K562 (cell line): Measurements from ENCODE around the gene HAPSTR1. TPM values are rescaled to one million over a fixed set of nuclear protein-coding genes. Genes with fewer than 3 reads are reported as not detected.

ENCODE experiments used
- MBD2 ChIP-seq: sonication (generic); IDR thresholded peaks from 2 replicates; pipeline ENCODE4 v1.6.1; 2016; ENCODE audit warnings: low read depth, borderline replicate concordance
- MCM5 ChIP-seq: fragments of 450-650 bp; IDR thresholded peaks from 2 replicates; pipeline ENCODE4 v1.6.1; 2016; ENCODE audit warnings: low read depth
- OTX1 ChIP-seq: fragments of 450-650 bp; formaldehyde crosslinking; IDR thresholded peaks from 2 replicates; pipeline ENCODE4 v1.4.0; 2022; ENCODE audit warnings: mild to moderate bottlenecking
- ZNF212 ChIP-seq: fragments of 450-650 bp; formaldehyde crosslinking; IDR thresholded peaks from 2 replicates; pipeline ENCODE4 v1.4.0; 2020; ENCODE audit warnings: mild to moderate bottlenecking
- polyA plus RNA-seq, 8 experiments: library from polyadenylated mRNA; depleted of rRNA in 4 of 8; stranded (reverse) in 5 of 8; unstranded in 3 of 8; fragments of >200 nt; fragmentation: Nextera tagmentation in 2 of 8; fragmentation: Illumina TruSeq in 1 of 8; extraction: Ambion mirVana in 2 of 8; extraction: Trizol in 1 of 8; gene quantifications; 2 replicates each; pipeline versions ENCODE4 v1.2.1 to v1.2.3, GENCODE V29; 2011 to 2014; ENCODE audit warnings: inconsistent platforms in 1 of 8, missing spikeins in 1 of 8
- total RNA-seq, 7 experiments: library from RNA; depleted of rRNA in 6 of 7; stranded (reverse); fragments of >200 nt in 6 of 7; fragmentation: Illumina TruSeq in 2 of 7; extraction: Trizol in 2 of 7; gene quantifications; 2 replicates each; pipeline versions ENCODE4 v1.2.1 to v1.2.3, GENCODE V29; 2011 to 2021; ENCODE audit warnings: low replicate concordance in 1 of 7
- TF ChIP-seq, protein P1 (sequence below), 3 experiments: IDR thresholded peaks in 2 of 3; conservative IDR thresholded peaks in 1 of 3; 2 replicates each; pipeline ENCODE4 v1.5.1; 2011 to 2012; ENCODE audit warnings: low read length in 3 of 3, mild to moderate bottlenecking in 3 of 3, control low read depth in 2 of 3, improper control_type of control experiment in 1 of 3, inconsistent platforms in 1 of 3, low read depth in 1 of 3, mixed read lengths in 1 of 3, moderate library complexity in 1 of 3; ENCODE audit not compliant: insufficient read depth in 2 of 3
- TF ChIP-seq, protein P2 (sequence below): IDR thresholded peaks from 2 replicates; pipeline ENCODE4 v1.6.1; 2011; ENCODE audit warnings: borderline replicate concordance, low read depth, mild to moderate bottlenecking, moderate library complexity, low read length; ENCODE audit not compliant: insufficient read depth, poor library complexity, severe bottlenecking
- TF ChIP-seq, protein P3 (sequence below): fragments of 450-650 bp; formaldehyde crosslinking; IDR thresholded peaks from 2 replicates; pipeline ENCODE4 v1.4.0; 2022; ENCODE audit warnings: missing genetic modification characterization

Gene HAPSTR1
- total and polyA plus RNA-seq, 9 of the 15 experiments (the other 6 are each of a cell fraction or from before 2014, with no cell fraction given) = 10.8 to 67.9 (median 36.5) TPM

DNA sequence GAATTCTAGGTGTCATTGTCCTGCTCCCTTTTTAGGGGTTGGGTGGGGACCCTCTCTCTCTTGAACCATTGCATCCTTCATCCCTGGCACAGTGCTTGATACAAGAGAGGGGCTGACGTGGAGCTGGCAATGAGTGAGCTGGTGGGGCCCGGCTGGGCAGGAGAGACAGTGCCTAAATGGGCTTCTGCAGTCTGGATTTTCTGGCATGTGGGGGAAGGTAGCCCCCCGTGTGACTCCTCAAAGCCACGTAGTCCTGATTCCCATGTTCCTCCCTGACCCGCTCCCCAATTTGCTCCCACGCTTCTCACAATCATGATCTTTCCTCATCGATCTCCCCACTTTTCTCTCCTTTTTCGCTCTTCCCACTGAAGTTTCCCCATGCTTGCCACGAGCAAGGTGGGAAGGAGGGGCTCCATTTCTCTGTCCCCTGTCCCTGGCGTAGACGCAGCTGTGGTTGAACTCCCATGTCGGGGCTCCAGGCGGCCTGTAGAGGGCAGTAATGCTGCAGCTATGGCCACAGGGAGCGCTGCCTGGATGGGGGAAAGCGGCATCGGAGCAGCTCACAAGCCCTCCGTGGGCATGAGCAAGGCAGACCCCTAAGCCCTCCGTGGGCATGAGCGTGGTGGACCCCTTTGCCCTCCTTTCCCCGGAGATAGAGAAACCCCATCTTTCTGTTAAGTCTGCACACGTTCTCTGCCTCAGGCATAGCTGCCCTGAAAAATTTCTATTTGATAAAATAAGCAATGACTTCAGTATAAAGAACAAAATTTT, 47.5 kb downstream of the HAPSTR1 start (continued):
- TF ChIP-seq, protein P1, sequence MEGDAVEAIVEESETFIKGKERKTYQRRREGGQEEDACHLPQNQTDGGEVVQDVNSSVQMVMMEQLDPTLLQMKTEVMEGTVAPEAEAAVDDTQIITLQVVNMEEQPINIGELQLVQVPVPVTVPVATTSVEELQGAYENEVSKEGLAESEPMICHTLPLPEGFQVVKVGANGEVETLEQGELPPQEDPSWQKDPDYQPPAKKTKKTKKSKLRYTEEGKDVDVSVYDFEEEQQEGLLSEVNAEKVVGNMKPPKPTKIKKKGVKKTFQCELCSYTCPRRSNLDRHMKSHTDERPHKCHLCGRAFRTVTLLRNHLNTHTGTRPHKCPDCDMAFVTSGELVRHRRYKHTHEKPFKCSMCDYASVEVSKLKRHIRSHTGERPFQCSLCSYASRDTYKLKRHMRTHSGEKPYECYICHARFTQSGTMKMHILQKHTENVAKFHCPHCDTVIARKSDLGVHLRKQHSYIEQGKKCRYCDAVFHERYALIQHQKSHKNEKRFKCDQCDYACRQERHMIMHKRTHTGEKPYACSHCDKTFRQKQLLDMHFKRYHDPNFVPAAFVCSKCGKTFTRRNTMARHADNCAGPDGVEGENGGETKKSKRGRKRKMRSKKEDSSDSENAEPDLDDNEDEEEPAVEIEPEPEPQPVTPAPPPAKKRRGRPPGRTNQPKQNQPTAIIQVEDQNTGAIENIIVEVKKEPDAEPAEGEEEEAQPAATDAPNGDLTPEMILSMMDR (IDR thresholded peaks at IDR 0.05 in 2 of 3, conservative IDR thresholded peaks at IDR 0.05 in 1 of 3; ENCODE audit: insufficient read depth in 2 of 3, low read depth in 1 of 3, low read length in 3 of 3) = peak; percentile 88 to 98 (median 96)
- no peak for TF ChIP-seq MBD2
- TF ChIP-seq OTX1 (CRISPR knock-in tag) = no peak
- no peak for TF ChIP-seq ZNF212
- TF ChIP-seq MCM5 = no peak
- TF ChIP-seq, protein P2, sequence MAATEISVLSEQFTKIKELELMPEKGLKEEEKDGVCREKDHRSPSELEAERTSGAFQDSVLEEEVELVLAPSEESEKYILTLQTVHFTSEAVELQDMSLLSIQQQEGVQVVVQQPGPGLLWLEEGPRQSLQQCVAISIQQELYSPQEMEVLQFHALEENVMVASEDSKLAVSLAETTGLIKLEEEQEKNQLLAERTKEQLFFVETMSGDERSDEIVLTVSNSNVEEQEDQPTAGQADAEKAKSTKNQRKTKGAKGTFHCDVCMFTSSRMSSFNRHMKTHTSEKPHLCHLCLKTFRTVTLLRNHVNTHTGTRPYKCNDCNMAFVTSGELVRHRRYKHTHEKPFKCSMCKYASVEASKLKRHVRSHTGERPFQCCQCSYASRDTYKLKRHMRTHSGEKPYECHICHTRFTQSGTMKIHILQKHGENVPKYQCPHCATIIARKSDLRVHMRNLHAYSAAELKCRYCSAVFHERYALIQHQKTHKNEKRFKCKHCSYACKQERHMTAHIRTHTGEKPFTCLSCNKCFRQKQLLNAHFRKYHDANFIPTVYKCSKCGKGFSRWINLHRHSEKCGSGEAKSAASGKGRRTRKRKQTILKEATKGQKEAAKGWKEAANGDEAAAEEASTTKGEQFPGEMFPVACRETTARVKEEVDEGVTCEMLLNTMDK = peak; percentile 44
- TF ChIP-seq, protein P3, sequence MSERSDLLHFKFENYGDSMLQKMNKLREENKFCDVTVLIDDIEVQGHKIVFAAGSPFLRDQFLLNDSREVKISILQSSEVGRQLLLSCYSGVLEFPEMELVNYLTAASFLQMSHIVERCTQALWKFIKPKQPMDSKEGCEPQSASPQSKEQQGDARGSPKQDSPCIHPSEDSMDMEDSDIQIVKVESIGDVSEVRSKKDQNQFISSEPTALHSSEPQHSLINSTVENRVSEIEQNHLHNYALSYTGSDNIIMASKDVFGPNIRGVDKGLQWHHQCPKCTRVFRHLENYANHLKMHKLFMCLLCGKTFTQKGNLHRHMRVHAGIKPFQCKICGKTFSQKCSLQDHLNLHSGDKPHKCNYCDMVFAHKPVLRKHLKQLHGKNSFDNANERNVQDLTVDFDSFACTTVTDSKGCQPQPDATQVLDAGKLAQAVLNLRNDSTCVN = peak; percentile 23; the same call in 1 of the 2 replicates
